H9 (cell line): ENCODE data around the gene RPS6KA6. TPM values are rescaled to one million over a fixed set of nuclear protein-coding genes. Genes with fewer than 3 reads are reported as not detected.

ENCODE experiments used
- DNase-seq: peaks from one replicate; pipeline ENCODE4 v3.0.0-alpha.2; 2017
- H2AFZ ChIP-seq: one replicate; pipeline ENCODE4 v1.6.1; 2013; ENCODE audit warnings: mild to moderate bottlenecking, low read length, control low read depth, moderate library complexity
- H2AK5ac ChIP-seq: 2 replicates; pipeline ENCODE4 v1.6.1; 2013; ENCODE audit warnings: low read length, control low read depth, mixed read lengths; ENCODE audit not compliant: insufficient read length
- H2BK120ac ChIP-seq: one replicate; pipeline ENCODE4 v1.6.1; 2013; ENCODE audit warnings: low read depth, mild to moderate bottlenecking, low read length, control low read depth, inconsistent platforms; ENCODE audit not compliant: poor library complexity, severe bottlenecking
- H2BK12ac ChIP-seq: 2 replicates; pipeline ENCODE4 v1.6.1; 2013; ENCODE audit warnings: low read length, control low read depth, mixed read lengths, low read depth; ENCODE audit not compliant: insufficient read length
- H2BK15ac ChIP-seq: 2 replicates; pipeline ENCODE4 v1.6.1; 2013; ENCODE audit warnings: low read depth, low read length, control low read depth
- H2BK20ac ChIP-seq: one replicate; pipeline ENCODE4 v1.6.1; 2013; ENCODE audit warnings: low read depth, mild to moderate bottlenecking, low read length, control low read depth, inconsistent platforms; ENCODE audit not compliant: poor library complexity, severe bottlenecking
- H2BK5ac ChIP-seq: 2 replicates; pipeline ENCODE4 v1.6.1; 2013; ENCODE audit warnings: low read length, control low read depth, mixed read lengths; ENCODE audit not compliant: insufficient read length
- H3K14ac ChIP-seq: 2 replicates; pipeline ENCODE4 v1.6.1; 2013; ENCODE audit warnings: low read length, control low read depth; ENCODE audit not compliant: insufficient read depth
- H3K18ac ChIP-seq: 2 replicates; pipeline ENCODE4 v1.6.1; 2013; ENCODE audit warnings: low read depth, mild to moderate bottlenecking, mixed read lengths, low read length, control low read depth; ENCODE audit not compliant: insufficient read length
- H3K23ac ChIP-seq: 2 replicates; pipeline ENCODE4 v1.6.1; 2013; ENCODE audit warnings: low read length, control low read depth, mixed read lengths, low read depth; ENCODE audit not compliant: insufficient read length
- H3K23me2 ChIP-seq: 2 replicates; pipeline ENCODE4 v1.6.1; 2013; ENCODE audit warnings: low read depth, mild to moderate bottlenecking, mixed read lengths, low read length, control low read depth; ENCODE audit not compliant: insufficient read length, poor library complexity, severe bottlenecking
- H3K27ac ChIP-seq: 2 replicates; pipeline ENCODE4 v1.5.1; 2013; ENCODE audit warnings: low read length, control low read depth, mixed read lengths, low read depth; ENCODE audit not compliant: insufficient read length
- H3K27me3 ChIP-seq: 2 replicates; pipeline ENCODE4 v1.6.1; 2013; ENCODE audit warnings: low read length, control low read depth, inconsistent platforms; ENCODE audit not compliant: insufficient read depth
- H3K4ac ChIP-seq: 2 replicates; pipeline ENCODE4 v1.6.1; 2013; ENCODE audit warnings: low read depth, mild to moderate bottlenecking, control low read depth, inconsistent platforms, low read length, moderate library complexity
- H3K4me1 ChIP-seq: 2 replicates; pipeline ENCODE4 v1.6.1; 2013; ENCODE audit warnings: low read length, control low read depth, inconsistent platforms; ENCODE audit not compliant: insufficient read depth
- H3K4me2 ChIP-seq: 2 replicates; pipeline ENCODE4 v1.6.1; 2013; ENCODE audit warnings: low read length, control low read depth, mixed read lengths; ENCODE audit not compliant: insufficient read length, insufficient read depth
- H3K56ac ChIP-seq: 2 replicates; pipeline ENCODE4 v1.6.1; 2013; ENCODE audit warnings: low read depth, mild to moderate bottlenecking, mixed read lengths, low read length, control low read depth; ENCODE audit not compliant: insufficient read length
- H3K79me1 ChIP-seq: 2 replicates; pipeline ENCODE4 v1.6.1; 2013; ENCODE audit warnings: low read depth, mild to moderate bottlenecking, moderate library complexity, low read length, control low read depth, inconsistent platforms; ENCODE audit not compliant: insufficient read depth, poor library complexity, severe bottlenecking
- H3K79me2 ChIP-seq: 2 replicates; pipeline ENCODE4 v1.6.1; 2013; ENCODE audit warnings: low read length, control low read depth, inconsistent platforms; ENCODE audit not compliant: insufficient read depth
- H3K9ac ChIP-seq: 2 replicates; pipeline ENCODE4 v1.6.1; 2013; ENCODE audit warnings: low read length, control low read depth, mixed read lengths; ENCODE audit not compliant: insufficient read length; ENCODE audit errors: extremely low read depth
- H3K9me3 ChIP-seq: one replicate; pipeline ENCODE4 v1.6.1; 2013; ENCODE audit warnings: low read depth, low read length, inconsistent platforms; ENCODE audit not compliant: control insufficient read depth
- H3T11ph ChIP-seq: one replicate; pipeline ENCODE4 v1.6.1; 2013; ENCODE audit warnings: mild to moderate bottlenecking, low read length, control low read depth, inconsistent platforms
- H4K20me1 ChIP-seq: one replicate; pipeline ENCODE4 v1.6.1; 2013; ENCODE audit not compliant: control insufficient read depth, insufficient read length, insufficient read depth
- H4K5ac ChIP-seq: 2 replicates; pipeline ENCODE4 v1.6.1; 2013; ENCODE audit warnings: low read depth, mild to moderate bottlenecking, mixed read lengths, low read length, control low read depth; ENCODE audit not compliant: insufficient read length
- H4K8ac ChIP-seq: replicated peaks from 2 replicates; pipeline ENCODE4 v1.6.1; 2013; ENCODE audit warnings: low read length, control low read depth, mixed read lengths, low read depth; ENCODE audit not compliant: insufficient read length
- H4K91ac ChIP-seq: 2 replicates; pipeline ENCODE4 v1.6.1; 2013; ENCODE audit warnings: low read depth, mild to moderate bottlenecking, moderate library complexity, mixed read lengths, low read length, control low read depth; ENCODE audit not compliant: insufficient read length
- H3K27ac Mint-ChIP-seq, 3 experiments: 2 replicates in 2 of 3; 3 replicates in 1 of 3; pipeline ENCODE4 v1.8.0; 2020 to 2021; ENCODE audit warnings: mixed read lengths in 3 of 3, mild to moderate bottlenecking in 1 of 3, moderate library complexity in 1 of 3
- H3K27me3 Mint-ChIP-seq: 2 replicates; pipeline ENCODE4 v1.8.0; 2021; ENCODE audit warnings: low read depth, mild to moderate bottlenecking, moderate library complexity, mixed read lengths
- H3K36me3 Mint-ChIP-seq, 3 experiments: 2 replicates in 2 of 3; 3 replicates in 1 of 3; pipeline ENCODE4 v1.8.0; 2020 to 2021; ENCODE audit warnings: low read depth in 3 of 3, mixed read lengths in 3 of 3; ENCODE audit not compliant: insufficient read depth in 1 of 3
- H3K4me1 Mint-ChIP-seq, 2 experiments: 2 replicates each; pipeline ENCODE4 v1.8.0; 2020; ENCODE audit warnings: mixed read lengths in 2 of 2
- H3K4me3 Mint-ChIP-seq, 2 experiments: 2 replicates in 1 of 2; 3 replicates in 1 of 2; pipeline ENCODE4 v1.8.0; 2020 to 2021; ENCODE audit warnings: mild to moderate bottlenecking in 2 of 2, mixed read lengths in 2 of 2, moderate library complexity in 1 of 2
- H3K9me3 Mint-ChIP-seq, 2 experiments: 2 replicates in 1 of 2; 3 replicates in 1 of 2; pipeline ENCODE4 v1.8.0; 2020; ENCODE audit warnings: mild to moderate bottlenecking in 2 of 2, mixed read lengths in 2 of 2, moderate library complexity in 1 of 2
- WGBS: extraction: QIAGEN DNeasy Blood & Tissue Kit; methylation state at CpG from one replicate; pipeline ENCODE4 v1.1.7; 2013; ENCODE audit warnings: missing lambda C conversion rate, low lambda C conversion rate, mixed read lengths; ENCODE audit not compliant: insufficient read length; ENCODE audit errors: extremely low coverage; 5-methylcytosine and 5-hydroxymethylcytosine counted together
- microRNA-seq: library from miRNA; unstranded; fragments of <30 nt; microRNA quantifications from one replicate; pipeline ENCODE4, GENCODE V29; 2020; ENCODE audit warnings: borderline microRNAs expressed
- total RNA-seq: library from RNA; stranded (reverse); gene quantifications from 2 replicates; pipeline ENCODE4 v1.2.1, GENCODE V29; 2021
- TF ChIP-seq, protein P1 (sequence below): fragments of 200-600 bp; sonication (generic); conservative IDR thresholded peaks from 3 replicates; pipeline ENCODE4 v1.8.0; 2021; ENCODE audit warnings: antibody characterized with exemption, mild to moderate bottlenecking

The RPS6KA6 gene
- total RNA-seq, 1 experiment from 2014 or later: 12.1 TPM

- Histone ChIP-seq H3K18ac (no peak overlapping the region), H3T11ph (no peak overlapping the region), H3K4me2 (no peak overlapping the region), H3K4me1 (no peaks in the 10 kb centered on the region), H2AK5ac (no peak overlapping the region), H2BK20ac (no peak overlapping the region), H3K9me3 (peaks cover 27% of the 10 kb centered on the region), H4K8ac (no peak overlapping the region), H3K4ac (no peak overlapping the region), H2BK12ac (no peak overlapping the region), H3K79me1 (no peaks in the 10 kb centered on the region), H4K91ac (no peak overlapping the region), H3K23me2 (no peaks in the 10 kb centered on the region), H2BK120ac (peak overlapping the region; percentile 19), H3K27ac (no peak overlapping the region), H2BK5ac (no peak overlapping the region), H4K5ac (no peak overlapping the region), H3K79me2 (no peaks in the 10 kb centered on the region), H2BK15ac (no peak overlapping the region), H3K56ac (no peak overlapping the region), H3K27me3 (no peaks in the 10 kb centered on the region), H2AFZ (no peak overlapping the region), H3K14ac (no peak overlapping the region), H3K9ac (no peak overlapping the region), H4K20me1 (no peaks in the 10 kb centered on the region), H3K23ac (no peak overlapping the region)
- Mint-ChIP-seq H3K4me1 (peaks cover 10 to 15% of the 10 kb centered on the region in 2 experiments), H3K4me3 (no peak overlapping the region), H3K36me3 (peaks cover 2 to 9% (median 7%) of the 10 kb centered on the region in 3 experiments; a peak in 5 of 7 replicates), H3K27me3 (peaks cover 1% of the 10 kb centered on the region; the same call in 1 of the 2 replicates), H3K9me3 (peaks cover 68 to 74% of the 10 kb centered on the region in 2 experiments), H3K27ac (peak overlapping the region in 1 of 3 experiments; percentile 74; a peak in 2 of 7 replicates)
- no CpG with 5 or more reads among the region's 4 CpGs for WGBS
- TF ChIP-seq, protein P1, sequence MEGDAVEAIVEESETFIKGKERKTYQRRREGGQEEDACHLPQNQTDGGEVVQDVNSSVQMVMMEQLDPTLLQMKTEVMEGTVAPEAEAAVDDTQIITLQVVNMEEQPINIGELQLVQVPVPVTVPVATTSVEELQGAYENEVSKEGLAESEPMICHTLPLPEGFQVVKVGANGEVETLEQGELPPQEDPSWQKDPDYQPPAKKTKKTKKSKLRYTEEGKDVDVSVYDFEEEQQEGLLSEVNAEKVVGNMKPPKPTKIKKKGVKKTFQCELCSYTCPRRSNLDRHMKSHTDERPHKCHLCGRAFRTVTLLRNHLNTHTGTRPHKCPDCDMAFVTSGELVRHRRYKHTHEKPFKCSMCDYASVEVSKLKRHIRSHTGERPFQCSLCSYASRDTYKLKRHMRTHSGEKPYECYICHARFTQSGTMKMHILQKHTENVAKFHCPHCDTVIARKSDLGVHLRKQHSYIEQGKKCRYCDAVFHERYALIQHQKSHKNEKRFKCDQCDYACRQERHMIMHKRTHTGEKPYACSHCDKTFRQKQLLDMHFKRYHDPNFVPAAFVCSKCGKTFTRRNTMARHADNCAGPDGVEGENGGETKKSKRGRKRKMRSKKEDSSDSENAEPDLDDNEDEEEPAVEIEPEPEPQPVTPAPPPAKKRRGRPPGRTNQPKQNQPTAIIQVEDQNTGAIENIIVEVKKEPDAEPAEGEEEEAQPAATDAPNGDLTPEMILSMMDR: no peak
- no peak for DNase-seq
Observed at GRCh38 chrX:84044051-84044450, 143.9 kb downstream of the RPS6KA6 start.

Small RNA genes within 50 kb of the gene (microRNA-seq; reads per million reads assigned to microRNA genes)
- not detected for gene MIR548I4
